Stimulated activated CD4-positive, alpha-beta T cell treated with anti-CD3 and anti-CD28 coated beads, Interleukin-1b, Interleukin-23, amount 100 ng/mL, for 24 hours (primary cell): ENCODE results near the gene RLBP1.
"Not testable (repeated sequence)": the region's sequence is repeated elsewhere in the genome, so short reads cannot be mapped to it uniquely, and the experiment has no call there.

Experiments used
- DNase-seq, 4 experiments: peaks; one replicate each; pipeline ENCODE4 v3.0.0-alpha.2; 2020; ENCODE audit warnings: low read depth in 4 of 4, low spot score in 1 of 4

The RLBP1 gene

GRCh38 chr15:89221543-89221942 lies at the start of gene RLBP1:
RLBP1 (minus strand) TSS chr15:89221579; CDS start chr15:89218975, 2,604 bp downstream.
- no peak for DNase-seq

DNA sequence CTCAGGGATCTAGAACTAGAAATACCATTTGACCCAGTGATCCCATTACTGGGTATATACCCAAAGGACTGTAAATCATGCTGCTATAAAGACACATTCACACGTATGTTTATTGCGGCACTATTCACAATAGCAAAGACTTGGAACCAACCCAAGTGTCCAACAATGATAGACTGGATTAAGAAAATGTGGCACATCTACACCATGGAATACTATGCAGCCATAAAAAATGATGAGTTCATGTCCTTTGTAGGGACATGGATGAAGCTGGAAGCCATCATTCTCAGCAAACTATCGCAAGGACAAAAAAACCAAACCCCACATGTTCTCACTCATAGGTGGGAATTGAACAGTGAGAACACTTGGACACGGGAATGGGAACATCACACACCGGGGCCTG lies 28.8 kb upstream of the RLBP1 start:
- not testable (repeated sequence) for DNase-seq

- DNase-seq = no peak
Observed at GRCh38 chr15:89248584-89248983, 27.2 kb upstream of the RLBP1 start.

- no peak for DNase-seq
Observed at GRCh38 chr15:89247446-89247845, 26.1 kb upstream of the RLBP1 start.

DNA sequence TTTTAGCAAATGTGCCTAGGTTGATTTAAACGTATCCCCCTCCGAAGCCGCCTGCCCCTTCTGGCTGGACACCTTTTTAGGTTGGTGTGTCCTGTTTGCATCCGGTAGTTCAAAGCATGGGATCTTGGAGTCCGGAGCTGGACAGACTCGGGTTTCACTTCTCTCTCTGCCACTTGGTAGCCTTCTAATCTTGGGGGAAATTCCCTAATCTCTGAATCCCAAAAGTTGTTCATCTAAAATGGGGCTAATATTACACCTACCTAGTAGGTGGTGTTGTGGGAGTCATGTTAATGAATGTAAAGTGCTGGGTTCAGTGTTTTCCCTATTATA lies 23.2 kb upstream of the RLBP1 start:
- DNase-seq = no peak

GRCh38 chr15:89243691-89244573 lies 22.6 kb upstream of the RLBP1 start, which contains the start of gene FANCI:
FANCI (plus strand) TSS chr15:89243979; CDS start chr15:89247648, 3,669 bp downstream.
- DNase-seq = peak; percentile 95 to 97 (median 96)

- DNase-seq = no peak
Observed at GRCh38 chr15:89243046-89243690, 21.8 kb upstream of the RLBP1 start.

DNA sequence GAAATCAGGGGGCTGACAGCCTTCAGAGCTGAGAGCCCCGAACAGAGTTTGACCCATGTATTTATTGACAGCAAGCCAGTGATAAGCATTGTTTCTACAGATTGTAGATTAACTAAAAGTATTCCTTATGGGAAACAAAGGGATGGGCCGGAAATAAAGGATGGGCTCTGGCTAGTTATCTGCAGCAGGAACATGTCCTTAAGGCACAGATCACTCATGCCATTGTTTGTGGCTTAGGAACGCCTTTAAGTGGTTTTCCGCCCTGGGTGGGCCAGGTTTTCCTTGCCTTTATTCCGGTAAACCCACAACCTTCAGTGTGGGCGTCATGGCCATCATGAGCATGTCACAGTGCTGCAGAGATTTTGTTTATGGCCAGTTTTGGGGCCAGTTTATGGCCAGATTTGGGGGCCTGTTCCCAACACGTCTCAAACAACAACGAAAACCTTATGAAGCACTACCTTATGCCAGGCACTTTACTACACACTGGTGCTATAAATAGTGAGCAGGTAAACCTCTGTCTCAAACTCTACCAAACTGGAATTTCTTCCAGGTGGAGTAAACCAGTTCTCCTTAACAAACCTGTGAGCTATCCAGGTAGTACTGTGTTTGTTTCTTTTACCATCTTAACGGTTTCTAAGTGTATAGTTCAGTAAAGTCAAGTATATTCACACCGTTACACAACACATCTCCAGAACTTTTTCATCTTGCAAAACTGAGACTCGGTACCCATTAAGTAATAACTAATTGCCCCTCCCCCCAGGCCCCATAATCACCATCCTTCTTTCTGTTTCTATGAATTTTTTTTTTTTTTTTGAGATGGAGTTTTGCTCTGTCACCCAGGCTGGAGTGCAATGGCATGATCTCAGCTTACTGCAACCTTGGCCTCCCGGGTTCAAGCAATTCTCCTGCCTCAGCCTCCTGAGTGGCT lies 18.8 kb upstream of the RLBP1 start:
- not testable (repeated sequence) for DNase-seq

GRCh38 chr15:89231832-89232231 lies 10.5 kb upstream of the RLBP1 start:
- DNase-seq = no peak

DNA sequence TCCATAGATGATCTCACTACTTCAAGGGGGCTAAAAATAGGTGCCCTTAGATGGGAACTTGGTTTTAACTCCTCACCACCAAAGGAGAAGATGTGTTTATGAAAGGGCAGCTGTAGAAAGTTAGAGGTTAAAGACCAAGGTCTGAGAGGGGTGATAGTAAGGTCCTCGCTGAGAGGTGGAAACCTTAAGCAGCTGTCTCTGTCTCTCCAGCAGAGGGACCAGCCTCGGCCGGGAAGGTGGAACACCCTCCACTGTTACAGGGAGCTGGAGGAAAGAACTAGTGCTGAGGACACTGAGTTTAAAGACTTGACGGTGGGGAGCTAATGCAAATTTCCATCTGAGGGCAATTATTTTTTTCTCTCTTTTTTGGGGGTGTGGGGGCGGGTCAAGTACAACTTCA lies 8.9 kb upstream of the RLBP1 start:
- no peak for DNase-seq

- DNase-seq = no peak
Observed at GRCh38 chr15:89227425-89227824, 6.0 kb upstream of the RLBP1 start.

DNA sequence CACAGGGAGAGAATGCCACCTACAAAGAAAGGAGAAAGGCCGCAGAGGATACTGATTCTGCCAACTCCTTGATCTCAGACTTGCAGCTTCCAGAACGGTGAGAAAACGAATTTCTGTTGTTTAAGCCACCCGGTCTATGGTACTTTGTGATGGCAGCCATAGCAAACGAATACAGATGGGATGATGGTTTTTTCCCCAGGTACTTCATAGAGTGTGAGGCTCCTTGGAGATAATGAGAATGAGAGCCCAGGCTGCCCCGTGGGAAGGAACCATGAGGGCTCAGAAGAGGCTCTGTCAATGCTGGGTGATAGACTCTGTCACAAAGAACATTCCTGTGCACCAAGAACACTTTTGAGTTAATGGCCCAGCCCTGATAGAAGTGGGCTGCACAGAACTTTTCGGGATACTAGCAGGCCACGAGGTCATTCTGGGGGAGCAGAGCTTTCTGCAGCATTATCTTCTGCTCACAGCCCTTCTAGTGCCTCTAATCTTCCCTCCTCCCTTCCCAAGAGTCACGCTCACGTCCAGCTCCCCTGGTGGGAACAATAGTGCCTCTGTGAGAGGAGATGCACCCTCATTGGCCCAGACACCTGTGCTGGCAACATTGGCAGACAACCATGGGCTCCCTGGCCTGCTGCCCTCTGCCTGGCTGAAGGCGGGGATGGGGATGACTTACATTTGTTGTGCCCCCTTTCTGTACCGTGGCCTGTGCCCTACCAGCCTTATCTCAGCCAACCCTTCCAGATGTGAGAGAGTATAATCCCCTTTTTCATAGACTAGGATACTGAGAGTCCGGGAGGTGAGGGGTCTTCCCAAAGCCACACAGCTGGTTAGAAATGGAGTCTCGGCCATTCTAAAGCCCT lies 5.2 kb upstream of the RLBP1 start:
- DNase-seq = no peak

DNA sequence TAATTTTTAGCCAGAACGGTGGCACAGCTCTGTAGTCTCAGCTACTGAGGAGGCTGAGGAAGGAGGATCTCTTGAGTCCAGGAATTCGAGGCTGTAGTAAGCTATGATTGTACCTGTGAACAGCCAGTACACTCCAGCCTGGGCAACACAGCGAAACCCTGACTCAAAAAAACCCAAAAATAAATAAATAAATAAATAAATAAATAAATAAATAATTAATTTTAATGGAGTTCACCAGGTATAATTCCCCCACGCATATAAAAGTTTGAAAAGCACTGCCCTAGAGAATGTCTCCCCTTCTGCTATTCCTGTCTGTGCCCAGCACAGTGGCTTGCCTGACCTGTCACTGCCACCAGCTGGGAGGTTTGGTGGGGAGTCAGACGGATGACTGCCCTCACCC lies 4.2 kb upstream of the RLBP1 start:
- DNase-seq = no peak

- DNase-seq = no peak
Observed at GRCh38 chr15:89218531-89218930, 2.8 kb downstream of the RLBP1 start.

DNA sequence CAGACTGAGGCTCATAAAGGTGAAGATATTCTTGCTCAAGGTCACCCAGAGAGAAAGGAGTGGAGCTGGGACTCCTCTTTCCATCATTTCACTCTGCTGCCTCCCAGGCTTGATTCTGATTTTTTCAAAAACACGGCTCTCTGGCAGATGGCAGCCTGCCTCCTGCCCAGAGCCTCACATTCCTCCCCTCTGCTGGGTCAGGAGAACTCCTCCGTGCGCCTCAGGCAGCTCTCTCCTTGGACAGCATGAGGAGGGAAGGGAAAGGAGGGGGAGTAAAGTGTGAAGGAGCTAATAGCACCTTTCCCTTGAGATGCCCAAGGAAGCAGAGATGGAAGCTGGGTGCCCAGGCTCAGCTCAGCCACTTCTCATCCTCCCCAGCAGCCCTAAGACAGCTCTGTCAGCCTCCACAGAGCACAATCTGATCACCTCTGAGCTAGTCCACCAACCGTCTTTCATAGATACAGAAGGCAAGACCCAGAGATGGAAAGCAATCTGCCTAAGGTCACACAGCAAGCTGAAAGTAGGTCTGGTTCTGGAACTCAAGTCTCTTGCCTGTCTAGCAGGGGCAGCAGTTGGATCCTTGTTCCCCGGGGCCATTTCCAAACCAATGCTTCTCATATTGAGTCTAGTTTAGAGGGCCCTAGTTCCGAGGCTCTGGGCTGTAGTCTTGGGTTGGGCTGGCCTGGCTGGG lies 3.5 kb downstream of the RLBP1 start:
- DNase-seq = no peak

GRCh38 chr15:89217031-89217430 lies 4.3 kb downstream of the RLBP1 start:
- DNase-seq = no peak

DNA sequence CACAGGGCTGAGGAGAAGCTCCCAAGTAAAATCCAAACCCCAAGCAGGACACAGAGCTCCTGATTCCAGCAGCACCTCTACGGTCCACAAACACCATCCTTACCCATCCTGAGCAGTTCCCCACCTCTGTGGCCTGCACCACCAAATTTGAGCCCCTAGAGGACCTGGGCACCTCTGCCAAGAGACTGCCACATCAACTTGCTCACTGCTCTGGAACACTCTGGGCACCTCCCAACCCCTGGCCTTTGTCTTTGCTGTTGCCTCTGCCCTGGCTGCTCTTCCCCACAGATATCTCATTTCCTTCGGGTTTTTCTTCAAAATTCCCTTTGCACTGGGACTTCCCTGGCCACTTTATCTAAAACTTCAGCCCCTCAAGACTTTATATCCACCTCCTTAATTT lies 5.8 kb downstream of the RLBP1 start:
- DNase-seq = no peak

DNA sequence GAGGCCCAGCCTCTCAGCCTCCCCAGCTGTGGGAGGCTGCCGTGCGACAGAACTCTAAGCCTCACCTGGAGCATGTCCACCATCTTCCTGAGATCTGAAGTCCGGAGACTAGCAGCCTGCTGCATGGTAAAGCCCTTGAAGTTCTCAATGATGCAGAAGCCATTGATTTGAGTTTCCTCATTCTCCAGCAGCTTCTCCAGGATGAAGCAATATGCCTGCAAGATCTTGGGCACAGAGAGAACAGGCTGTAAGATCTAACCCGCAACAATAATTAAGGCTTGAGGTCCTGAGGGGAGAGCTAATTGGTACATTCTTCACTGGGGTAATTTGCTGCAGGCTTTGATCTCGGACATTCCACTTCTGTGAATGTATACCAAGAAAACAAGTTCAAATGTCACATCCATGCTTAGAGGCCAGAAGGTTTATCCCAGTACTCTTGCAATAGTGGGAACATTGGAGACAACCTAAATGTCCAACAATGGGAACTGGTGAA lies 9.7 kb downstream of the RLBP1 start:
- no peak for DNase-seq

GRCh38 chr15:89209057-89209456 lies 12.3 kb downstream of the RLBP1 start:
- DNase-seq = no peak

- no peak for DNase-seq
Observed at GRCh38 chr15:89208256-89208655, 13.1 kb downstream of the RLBP1 start.
